Embryonic facial prominence (tissue), 1 donor: Measurements from ENCODE around the gene TMEM141.
"Not testable (repeated sequence)": the region's sequence is repeated elsewhere in the genome, so short reads cannot be mapped to it uniquely, and the experiment has no call there.

ENCODE experiments used
- DNase-seq: peaks from one replicate; pipeline ENCODE4 v3.0.0-alpha.2; 2016; ENCODE audit errors: extremely low spot score

Gene TMEM141

GRCh38 chr9:136794281-136794999, 3.3 kb downstream of the TMEM141 start:
- no peak for DNase-seq

GRCh38 chr9:136795000-136795348, 3.8 kb downstream of the TMEM141 start:
- DNase-seq: no peak

- DNase-seq: no peak
Measured at GRCh38 chr9:136796238-136796774, 5.2 kb downstream of the TMEM141 start, which contains the start of gene CCDC183. CCDC183 (plus strand) TSS chr9:136796338; CDS start chr9:136796398, 60 bp downstream.

GRCh38 chr9:136796775-136797347, 5.7 kb downstream of the TMEM141 start:
- DNase-seq: not testable (repeated sequence)

GRCh38 chr9:136798708-136799078, 7.5 kb downstream of the TMEM141 start:
- no peak for DNase-seq

- DNase-seq: no peak
Measured at GRCh38 chr9:136799079-136799853, 8.1 kb downstream of the TMEM141 start.

- no peak for DNase-seq
Measured at GRCh38 chr9:136799854-136800657, 8.9 kb downstream of the TMEM141 start.

GRCh38 chr9:136802321-136802720, 11.2 kb downstream of the TMEM141 start:
- DNase-seq: no peak

- not testable (repeated sequence) for DNase-seq
Measured at GRCh38 chr9:136803009-136803550, 11.9 kb downstream of the TMEM141 start.

GRCh38 chr9:136803551-136804508, 12.7 kb downstream of the TMEM141 start:
- DNase-seq: no peak

- no peak for DNase-seq
Measured at GRCh38 chr9:136804509-136805206, 13.5 kb downstream of the TMEM141 start.

GRCh38 chr9:136805207-136805740, 14.1 kb downstream of the TMEM141 start:
- no peak for DNase-seq

GRCh38 chr9:136806067-136806466, 14.9 kb downstream of the TMEM141 start:
- DNase-seq: no peak

GRCh38 chr9:136806631-136807201, 15.6 kb downstream of the TMEM141 start:
- no peak for DNase-seq

- DNase-seq: no peak
Measured at GRCh38 chr9:136807281-136808074, 16.3 kb downstream of the TMEM141 start, which contains the start of gene RABL6. RABL6 (plus strand) TSS chr9:136807948; CDS start chr9:136808197, 249 bp downstream.

GRCh38 chr9:136808075-136808805, 17.1 kb downstream of the TMEM141 start:
- DNase-seq: no peak

- no peak for DNase-seq
Measured at GRCh38 chr9:136808806-136809158, 17.6 kb downstream of the TMEM141 start.
